NCI-H187 treated with DMSO at 0.1 percent for 48 hours (cell line): Measurements from ENCODE around the gene RNF126.
A peak's percentile ranks its signal among the peaks of the same experiment; 100 is the strongest.
"Not testable (repeated sequence)": the region's sequence is repeated elsewhere in the genome, so short reads cannot be mapped to it uniquely, and the experiment has no call there.

ENCODE experiments used
- DNase-seq: peaks from one replicate; lab custom pipeline; 2025; lab: John Stamatoyannopoulos, UW

Gene RNF126

GRCh38 chr19:685454-685931, 22.5 kb upstream of the RNF126 start:
- DNase-seq = no peak

DNA sequence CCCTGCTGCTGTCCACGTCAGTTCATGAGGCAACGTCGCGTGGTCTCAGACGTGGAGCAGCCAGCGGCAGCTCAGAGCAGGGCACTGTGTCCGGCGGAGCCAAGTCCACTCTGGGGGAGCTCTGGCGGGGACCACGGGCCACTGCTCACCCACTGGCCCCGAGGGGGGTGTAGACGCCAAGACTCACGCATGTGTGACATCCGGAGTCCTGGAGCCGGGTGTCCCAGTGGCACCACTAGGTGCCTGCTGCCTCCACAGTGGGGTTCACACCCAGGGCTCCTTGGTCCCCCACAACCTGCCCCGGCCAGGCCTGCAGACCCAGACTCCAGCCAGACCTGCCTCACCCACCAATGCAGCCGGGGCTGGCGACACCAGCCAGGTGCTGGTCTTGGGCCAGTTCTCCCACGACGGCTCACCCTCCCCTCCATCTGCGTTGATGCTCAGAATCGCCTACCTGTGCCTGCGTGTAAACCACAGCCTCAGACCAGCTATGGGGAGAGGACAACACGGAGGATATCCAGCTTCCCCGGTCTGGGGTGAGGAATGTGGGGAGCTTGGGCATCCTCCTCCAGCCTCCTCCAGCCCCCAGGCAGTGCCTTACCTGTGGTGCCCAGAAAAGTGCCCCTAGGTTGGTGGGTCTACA, 19.8 kb upstream of the RNF126 start:
- DNase-seq = no peak

DNA sequence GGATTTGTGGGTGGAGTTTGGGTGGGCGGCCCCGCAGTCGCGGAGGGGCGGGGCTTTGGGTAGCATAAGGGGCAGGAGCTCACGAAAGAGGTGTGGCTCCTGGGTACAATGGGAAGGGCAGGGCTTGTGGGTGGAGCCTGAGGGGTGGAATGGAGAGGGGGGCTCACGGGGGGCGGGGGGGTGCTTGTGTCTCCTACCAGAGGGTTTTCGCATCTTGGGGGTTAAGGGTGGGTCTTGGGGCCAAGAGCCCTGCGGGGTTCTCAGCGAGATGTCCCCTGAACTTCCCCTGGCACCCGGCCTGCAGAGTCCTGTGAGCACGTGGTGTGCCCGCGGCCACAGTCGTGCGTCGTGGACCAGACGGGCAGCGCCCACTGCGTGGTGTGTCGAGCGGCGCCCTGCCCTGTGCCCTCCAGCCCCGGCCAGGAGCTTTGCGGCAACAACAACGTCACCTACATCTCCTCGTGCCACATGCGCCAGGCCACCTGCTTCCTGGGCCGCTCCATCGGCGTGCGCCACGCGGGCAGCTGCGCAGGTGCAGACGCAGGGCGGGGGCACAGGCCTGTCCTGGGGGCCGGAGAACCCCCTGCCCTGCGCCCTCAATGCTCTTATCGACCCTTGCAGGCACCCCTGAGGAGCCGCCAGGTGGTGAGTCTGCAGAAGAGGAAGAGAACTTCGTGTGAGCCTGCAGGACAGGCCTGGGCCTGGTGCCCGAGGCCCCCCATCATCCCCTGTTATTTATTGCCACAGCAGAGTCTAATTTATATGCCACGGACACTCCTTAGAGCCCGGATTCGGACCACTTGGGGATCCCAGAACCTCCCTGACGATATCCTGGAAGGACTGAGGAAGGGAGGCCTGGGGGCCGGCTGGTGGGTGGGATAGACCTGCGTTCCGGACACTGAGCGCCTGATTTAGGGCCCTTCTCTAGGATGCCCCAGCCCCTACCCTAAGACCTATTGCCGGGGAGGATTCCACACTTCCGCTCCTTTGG, 18.3 kb upstream of the RNF126 start:
- no peak for DNase-seq

- DNase-seq = peak; percentile 91
Observed at GRCh38 chr19:680287-681028, 17.4 kb upstream of the RNF126 start.

DNA sequence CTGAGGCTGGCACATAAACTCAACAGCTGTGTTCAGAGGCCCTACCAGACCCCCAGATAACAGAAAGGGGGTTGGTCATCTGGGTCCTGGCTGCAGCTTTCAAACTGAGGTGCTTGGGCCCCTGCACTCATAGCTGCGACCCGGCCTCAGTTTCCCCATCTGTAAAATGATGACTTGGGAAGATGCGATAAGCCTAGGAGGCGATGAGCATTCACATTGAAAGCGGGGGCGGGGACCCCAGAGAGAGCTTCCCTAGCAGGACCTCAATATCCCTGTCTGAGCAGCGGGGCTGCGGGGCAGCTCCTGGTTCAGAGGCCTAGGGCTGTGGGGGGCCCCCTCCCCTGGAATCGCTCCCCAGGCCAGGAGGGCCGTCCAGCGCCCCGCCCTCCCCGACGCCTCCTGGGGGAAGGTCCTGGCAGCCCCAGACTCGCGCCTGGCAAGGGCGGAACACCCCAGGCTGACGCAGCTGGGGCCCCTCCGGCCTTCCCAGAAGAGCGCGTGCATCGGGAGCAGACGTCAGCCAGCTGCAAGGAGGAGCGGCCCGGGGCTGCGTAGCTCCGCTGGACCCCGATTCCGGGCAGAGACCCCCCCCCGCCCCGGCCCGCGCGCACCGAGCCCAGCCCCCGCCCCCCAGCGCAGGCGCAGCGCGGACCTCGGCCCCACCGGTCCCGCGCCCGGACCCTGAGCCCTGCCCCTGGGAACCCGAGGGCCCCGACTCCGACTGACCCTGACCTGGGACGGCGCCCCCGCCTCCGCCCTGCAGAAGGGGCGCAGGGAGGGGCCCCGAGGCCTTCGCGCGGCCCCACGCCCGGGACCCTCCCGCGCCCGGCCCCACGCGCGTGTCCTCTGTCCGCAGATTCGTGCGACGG, 16.6 kb upstream of the RNF126 start:
- no peak for DNase-seq

DNA sequence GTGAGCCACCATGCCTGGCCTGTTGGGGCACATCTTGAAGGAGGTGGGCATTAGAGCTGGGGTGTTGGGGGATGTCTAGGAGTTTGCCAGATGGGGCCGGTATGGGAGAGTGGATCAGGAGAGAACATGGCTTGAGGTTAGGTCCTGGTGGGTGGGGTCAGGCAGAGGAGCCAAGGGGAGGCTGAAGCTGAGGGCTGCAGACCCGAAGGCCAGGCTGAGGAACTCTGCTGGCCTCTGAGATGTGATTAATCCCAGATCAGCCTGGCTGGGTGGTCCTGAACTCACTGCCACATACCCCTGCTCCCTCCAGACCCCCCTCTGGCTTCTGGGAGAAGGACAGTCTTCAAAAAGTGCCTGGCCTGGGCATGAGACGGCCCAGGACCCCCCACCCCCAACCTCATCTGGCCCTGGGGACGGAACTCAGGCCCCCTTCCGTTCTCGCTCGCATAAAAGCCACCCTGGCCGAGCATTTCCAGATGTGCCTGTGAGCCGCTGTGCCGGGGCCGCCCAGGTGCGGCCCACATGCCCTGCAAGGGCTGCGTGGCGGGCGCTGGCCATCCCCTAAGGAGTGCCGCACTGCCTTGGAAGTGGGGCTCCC, 15.9 kb upstream of the RNF126 start:
- DNase-seq = no peak

GRCh38 chr19:677601-678436, 14.8 kb upstream of the RNF126 start:
- no peak for DNase-seq

DNA sequence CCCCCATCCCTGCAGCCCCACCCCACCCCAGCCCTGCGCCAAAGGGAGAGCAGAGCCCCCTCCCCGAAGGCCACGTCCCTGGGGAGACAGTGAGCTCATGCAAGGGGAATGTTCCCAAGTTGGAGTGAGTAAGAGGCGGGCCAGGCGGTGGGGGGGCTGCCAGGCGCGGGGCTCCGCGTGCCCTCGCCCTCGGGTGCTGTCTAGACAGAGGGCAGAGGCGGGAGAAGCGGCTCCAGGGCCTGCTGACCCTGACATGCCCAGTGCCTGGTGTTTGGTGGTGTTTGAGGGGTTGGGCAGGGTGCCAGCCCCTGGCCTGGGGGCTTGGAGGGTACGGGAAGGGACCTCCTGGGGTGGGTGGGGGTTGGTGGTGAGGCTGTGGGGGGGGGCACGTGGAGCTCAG, 14.2 kb upstream of the RNF126 start:
- DNase-seq = no peak

- DNase-seq = no peak
Observed at GRCh38 chr19:676339-677105, 13.5 kb upstream of the RNF126 start, which contains the start of gene FSTL3. Gene FSTL3, plus strand, starts transcription at chr19:676392. Its CDS starts 32 bp downstream, at chr19:676424.

DNA sequence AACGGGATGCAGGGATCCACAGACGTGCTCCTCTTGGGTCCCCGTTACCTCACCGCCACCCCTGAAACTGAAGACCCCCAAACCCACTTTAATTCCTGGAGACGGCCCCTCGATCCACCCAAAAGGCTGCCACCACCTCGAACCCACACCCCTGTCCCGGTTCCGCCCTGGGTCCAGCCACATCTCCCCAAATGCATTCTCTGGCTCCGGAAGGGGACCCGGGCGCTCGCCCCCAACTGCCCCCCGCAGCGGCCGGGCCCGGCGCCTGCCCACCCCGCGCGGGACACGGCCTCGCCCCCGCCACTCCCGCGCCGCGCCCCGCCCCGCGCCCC, 13.0 kb upstream of the RNF126 start:
- no peak for DNase-seq

DNA sequence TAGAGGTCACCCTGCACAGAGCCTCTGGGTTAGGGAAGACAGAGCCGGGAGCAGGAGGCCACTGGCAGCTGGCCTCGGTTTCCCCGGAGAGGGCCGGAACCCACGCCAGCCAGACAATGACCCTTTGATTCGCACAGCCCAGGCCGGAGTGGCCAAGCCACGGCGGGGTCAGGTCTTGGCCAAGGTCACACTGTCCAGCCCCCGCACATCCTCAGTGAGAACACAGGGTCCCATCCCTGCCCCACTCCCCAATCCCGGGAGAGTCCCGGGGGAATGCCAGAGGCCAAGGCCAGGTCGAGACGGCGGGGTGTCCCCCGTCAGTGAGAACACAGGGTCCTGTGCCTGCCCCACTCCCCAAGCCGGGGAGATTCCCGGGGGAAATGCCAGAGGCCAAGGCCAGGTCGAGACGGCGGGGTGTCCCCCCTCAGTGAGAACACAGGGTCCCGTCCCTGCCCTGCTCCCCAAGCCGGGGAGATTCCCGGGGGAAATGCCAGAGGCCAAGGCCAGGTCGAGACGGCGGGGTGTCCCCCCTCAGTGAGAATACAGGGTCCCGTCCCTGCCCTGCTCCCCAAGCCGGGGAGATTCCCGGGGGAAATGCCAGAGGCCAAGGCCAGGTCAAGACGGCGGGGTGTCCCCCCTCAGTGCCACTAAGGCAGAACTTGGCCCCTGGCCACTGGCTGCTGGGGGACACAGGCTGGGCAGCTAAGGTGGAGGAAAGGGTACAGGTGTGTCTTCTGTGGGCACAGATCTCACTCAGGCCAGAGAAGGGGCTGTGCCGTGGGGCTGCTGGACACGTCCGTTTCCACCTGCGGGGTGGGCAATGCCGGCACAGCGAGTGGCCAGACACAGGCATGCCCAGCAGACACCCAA, 11.5 kb upstream of the RNF126 start:
- DNase-seq = no peak

DNA sequence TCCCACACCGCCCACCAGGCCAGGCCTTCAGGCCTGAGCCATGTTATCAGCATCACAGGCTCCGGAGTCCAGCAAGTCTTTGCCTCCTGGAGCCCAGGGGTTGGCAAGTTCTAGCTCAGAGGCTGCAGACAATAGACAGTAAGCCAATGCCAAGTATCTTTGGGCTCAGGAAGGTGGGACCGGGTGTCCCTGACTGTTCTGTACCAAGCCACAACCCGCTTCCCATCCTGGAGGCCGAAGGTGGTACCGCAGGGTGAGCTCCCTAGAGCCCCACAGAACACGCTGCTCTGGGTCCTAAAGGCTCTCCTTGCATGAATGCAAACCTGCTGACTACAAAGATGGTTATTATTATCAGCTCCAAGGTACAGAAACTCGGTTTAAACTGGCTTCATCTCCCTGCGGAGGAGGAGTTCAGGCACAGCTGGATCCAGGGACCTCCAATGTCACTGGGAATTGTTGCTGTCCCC, 7.6 kb upstream of the RNF126 start:
- no peak for DNase-seq

- DNase-seq = not testable (repeated sequence)
Observed at GRCh38 chr19:668675-669434, 5.8 kb upstream of the RNF126 start.

GRCh38 chr19:666985-667573, 4.1 kb upstream of the RNF126 start:
- DNase-seq = not testable (repeated sequence)

DNA sequence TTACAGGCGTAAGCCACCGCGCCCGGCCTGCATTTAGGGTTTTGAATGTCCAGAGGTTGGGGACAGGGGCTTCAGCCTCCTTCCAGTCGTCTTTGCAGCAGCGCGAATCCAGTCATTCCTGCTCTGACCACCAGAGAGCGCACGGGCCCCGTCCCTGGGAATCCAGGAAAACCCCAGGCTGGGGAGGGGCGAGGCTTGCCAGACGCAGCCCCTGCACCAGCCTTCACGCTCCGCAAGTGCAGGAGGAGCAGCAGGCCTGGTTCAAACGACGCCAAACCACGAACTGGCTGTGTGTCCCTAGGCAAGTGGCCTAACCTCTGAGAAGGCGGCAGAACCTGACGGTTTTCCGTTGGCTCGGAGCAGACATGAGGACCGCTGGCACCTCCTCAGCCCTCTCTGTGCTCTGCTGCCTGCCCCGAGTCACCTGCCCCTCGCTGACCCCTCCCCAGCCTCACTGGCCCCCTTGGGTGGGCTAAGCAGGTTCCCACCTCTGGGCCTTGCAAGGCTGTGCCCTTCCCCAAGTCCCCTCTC, 2.0 kb upstream of the RNF126 start:
- peak; percentile 59 for DNase-seq

GRCh38 chr19:663682-664117, 686 bp upstream of the RNF126 start:
- no peak for DNase-seq
